Stimulated activated CD8-positive, alpha-beta memory T cell treated with anti-CD3 and anti-CD28 coated beads, Interleukin-12 subunit alpha, Interleukin-12 subunit beta, amount 100 ng/mL, for 24 hours (primary cell): ENCODE measurements around the gene KLHL29.

ENCODE experiments used
- DNase-seq: peaks from one replicate; pipeline ENCODE4 v3.0.0-alpha.2; 2020; ENCODE audit errors: extremely low read depth

The KLHL29 gene

DNA sequence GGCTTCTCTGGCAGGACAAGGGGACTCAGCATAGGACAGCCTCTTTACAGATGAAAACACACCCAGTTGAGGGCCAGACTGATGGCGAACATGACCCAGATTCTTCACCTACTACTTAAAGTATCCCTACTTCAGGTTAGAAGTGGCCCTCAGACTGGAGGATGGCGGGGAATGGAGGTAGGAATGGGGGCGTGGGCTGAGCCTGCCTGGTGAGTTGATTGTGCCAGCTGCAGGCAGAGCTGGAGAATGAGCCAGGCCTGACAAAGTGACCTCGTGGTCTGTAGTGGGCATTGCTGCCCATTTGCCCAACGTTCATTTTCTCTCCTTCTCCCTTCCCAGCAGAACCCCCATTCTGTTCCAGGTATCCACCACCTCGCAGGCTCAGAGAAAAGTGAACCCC, 186.1 kb downstream of the KLHL29 start:
- DNase-seq: no peak

DNA sequence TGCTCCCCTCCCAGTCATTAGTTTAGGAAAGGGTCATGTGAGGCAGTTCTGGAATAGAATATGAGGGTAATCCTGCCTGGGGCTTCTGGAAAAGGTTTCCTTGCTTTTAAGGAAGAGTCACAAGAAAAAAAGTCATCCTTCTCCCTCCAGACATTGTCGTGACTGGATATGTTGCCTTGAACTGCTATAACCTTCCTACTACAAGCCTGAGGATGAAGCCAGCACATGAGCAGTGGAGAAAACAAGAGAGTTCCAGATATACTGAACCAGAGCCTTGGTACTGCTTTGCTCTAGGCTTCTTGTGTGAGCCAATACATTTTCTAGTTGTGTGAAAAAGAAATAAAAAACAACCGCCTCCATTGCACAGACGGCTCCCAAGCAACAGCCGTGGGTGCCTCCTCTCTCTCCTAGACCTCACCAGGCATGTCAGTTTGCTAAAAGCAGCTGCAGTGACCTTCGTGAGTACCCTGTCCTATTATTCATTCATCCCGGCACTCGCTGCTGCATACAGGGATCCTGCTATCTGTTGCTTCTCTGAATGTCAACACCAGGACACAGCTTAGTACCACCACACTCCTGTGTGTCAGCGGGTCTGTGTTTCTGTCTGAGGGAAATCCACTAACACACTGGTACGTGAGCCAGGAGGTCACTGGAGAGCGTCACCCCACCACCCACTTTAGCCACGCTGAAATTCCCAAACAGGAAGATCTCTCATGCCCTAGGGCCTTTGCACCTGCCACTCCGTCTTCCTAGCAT, 186.7 kb downstream of the KLHL29 start:
- DNase-seq: no peak

DNA sequence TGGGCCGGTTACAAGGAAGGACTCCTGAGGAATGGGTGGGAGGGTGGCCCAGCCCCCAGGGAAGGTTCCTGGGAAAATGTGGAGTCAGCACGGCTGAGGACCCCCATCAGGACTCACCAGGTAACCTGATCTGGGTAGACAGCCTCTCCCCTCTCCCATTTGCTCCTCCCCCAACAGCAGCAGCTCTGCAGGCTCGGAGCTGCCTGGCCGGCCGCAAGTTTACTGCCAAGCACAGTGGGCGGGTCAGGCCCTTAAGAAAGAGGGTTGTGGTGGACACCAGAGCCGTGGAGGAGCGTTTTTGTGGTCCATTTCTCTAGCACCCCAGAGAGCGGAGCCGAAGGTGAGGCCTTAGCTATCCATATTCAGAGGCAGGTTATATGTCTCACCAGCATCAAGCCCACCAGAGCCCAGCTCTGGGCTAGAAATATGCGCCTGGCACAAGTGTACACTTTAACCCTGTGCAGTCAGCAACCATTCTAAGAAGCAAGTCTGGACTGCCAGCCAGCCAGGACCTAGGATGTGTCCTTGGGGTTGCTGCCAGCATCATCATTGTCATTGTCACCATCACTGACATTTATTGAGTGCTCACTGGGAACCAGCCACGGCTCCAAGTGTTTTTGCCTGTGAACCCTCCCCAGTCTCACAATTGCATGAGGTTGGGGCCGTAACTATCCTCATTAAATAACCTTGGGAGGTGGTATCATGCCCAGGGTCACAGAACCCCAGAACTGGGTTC, 190.1 kb downstream of the KLHL29 start:
- DNase-seq: no peak

DNA sequence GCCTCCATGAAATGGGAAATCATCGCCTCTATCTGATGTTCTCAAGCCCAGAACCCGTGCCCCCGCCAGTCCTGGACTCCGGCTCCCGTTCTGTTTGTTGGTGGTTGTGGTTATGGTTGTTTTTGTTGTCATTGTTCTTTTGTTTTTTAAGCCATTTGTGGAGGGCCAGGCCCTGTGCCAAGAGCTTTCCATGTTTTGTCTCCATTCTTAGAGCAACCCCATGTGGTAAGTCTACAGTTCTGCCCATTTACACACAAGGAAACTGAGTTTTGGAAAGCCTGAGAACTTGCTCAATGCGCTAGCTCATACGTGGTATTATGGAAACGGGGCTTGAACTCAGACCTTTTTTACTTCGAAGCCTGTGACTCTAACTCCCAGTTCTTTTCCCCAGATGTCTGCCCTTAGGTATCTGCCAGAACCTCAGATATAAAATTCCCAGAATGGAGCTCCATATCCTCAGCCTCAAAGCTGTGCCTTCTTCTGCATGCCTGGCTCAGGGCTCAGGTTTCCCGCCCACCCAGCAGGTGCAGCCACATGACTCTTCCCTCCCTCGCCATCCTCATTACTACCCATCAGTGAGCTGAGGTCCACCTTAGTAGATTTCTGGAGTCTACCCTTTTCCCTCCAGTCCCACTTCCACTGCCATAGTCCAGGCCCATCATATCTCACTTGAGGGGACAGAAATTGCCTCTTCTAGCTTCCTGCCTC, 194.1 kb downstream of the KLHL29 start:
- DNase-seq: no peak

DNA sequence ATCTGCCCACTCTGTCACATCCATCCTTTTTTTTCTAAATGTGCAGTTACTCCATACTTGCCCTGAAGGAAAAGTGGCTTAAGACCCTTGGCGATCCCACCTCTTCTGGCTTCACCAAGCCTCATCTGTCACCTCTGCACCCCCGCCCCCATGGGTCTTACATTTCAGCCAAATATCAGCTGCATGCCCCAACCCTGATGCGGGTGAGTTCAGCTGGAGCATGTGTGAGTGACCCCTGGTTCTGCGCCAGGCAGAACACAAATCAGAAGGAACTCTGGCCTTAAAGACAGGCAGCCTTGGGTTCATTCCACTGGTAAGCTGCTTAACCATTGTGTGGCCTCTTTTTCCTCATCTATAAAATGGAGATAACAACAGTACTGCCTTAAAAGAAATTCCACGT, 194.7 kb downstream of the KLHL29 start:
- DNase-seq: no peak

DNA sequence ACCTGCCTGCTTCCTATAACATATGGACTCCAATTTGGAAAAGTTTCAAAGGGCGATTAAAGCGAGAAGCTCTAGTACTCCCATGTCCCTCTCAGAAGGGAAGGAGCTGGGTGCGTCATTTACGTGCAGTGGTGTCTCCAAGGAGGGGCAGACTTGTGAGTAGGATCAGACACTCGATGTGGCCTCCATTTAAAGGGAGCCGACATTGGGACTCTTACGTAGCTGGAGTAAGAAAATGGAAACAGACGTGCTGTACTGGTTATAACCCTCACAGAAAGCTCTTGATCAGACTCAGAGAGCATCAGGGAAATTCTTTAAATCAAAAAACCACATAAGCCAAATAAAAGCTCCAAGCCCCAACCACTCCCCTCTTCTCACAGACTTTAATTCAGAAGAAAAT, 198.5 kb downstream of the KLHL29 start:
- DNase-seq: no peak

DNA sequence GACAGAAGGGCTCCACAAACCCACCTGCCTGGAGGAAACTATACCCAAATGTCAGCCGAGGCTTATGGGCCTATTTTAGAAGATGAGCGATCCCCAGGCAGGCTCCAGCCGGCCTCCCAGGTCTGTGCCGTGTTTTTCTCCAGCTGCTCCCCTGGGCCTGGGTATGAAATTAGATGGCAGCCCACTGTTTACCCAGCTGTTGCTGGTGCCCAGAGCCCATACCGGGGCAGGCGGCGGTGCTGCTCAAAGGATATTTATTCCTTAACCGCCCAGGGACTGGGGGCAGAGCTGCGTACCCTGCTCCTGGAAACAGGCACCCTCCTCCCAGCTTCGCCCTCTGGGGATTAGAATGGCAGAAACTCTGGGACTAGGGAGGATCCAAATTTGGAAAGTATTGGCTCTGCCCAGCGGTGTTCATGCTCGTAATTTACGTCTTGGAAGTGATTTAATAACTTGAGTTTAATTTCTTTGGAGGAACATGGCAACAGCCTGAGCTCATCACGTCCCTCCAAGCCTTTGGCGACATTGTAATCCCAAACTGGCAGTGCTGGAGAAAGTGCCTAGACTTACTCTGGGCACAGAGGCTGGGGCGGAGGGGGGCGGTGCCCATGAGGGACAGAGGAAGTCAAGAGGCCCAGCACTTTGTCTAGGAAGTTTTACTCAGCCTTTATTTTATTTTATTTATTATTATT, 199.2 kb downstream of the KLHL29 start:
- DNase-seq: no peak

DNA sequence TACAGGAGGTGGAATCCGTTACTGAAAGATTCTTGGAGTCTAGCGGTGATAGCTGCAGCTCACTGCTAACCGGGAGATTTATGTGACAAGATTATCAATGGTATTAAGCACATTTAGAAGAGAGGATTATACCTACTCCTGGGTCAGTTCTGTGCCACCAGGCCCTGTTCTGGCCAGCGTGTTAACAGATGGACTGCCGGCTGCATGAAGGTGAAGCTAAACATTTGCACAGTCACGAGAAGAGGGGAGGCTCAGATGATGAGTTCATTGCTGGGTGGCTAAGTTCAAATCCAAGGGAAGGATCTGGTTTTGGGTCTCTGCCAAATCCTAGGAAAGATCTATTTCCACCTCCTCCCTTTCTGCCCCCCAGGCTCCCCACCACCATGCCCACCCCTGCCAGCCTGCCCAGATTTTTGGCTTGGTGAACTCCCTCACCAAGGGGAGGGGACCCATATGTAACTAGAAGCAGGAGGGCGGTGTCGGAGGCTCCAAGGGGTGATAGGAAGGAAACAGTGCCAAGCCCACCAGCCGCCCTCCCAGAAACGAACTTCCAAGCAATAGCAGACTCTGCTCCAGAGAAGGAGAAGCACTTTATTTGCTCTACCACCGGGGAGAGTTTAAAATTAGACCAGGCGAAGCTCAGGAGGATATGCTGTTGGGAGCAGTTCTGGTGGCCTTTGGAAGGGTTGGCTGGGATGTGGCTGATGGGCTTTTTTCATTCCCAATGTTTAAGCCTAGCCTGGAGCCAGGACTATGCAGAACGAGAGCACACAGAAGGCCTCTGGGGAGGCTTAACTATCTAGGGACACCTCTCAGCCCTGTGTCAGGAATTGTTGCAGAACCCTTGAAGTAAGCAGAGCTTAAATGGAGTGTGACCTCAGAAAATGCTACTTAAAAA, 200.5 kb downstream of the KLHL29 start:
- DNase-seq: no peak

DNA sequence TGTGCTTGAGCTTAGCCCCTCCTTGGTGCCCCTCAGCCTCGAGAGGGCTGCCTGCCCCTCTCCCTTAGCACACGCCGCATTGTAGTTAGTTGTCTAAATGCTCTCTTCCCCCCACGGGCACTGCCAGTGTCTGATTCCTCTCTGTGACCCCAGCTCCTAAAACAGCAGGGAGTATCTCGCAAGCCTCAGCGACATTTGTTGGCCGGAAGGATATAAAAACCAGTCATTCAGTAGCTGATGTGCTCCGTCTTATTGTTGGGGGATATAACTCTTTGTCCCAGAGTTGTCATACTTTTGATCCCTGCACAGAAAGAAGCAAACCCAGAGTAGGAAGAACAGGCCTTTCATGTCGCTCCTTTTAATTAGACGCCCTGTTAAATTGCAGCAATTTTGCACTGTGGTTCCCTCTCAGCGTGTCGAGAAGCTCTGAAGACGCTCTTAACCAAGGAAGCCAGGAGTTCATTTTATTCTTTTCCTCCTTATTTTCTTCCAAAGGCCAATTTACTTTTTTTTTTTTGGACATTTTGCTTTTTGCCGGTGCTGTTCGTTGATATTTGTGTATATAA, 201.8 kb downstream of the KLHL29 start:
- DNase-seq: no peak

DNA sequence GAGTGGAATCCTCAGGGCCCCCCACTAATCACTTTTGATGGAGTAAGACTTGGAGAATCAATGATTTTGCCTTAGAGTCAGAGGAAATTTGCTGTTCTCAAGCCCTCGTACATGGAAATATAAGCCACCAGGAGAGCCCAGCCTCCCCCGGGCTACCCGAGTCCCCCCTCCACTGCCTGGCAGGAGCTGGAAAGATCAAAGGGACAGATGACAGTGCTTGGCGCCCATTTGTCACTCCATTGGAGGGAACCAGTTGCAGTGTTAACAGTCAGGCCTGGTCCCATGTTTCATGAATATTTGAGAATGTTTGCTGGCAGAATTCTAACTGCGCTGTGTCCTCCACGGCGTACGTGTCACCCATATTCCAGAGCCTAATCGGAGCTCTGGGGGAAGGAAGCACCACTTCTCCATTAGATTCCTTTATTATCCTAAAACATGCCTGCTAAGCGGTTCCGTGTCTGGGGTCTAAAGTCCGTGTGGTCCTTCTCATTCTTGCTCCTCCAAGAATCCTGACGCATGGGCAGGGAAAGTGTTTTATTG, 202.4 kb downstream of the KLHL29 start:
- no peak for DNase-seq

DNA sequence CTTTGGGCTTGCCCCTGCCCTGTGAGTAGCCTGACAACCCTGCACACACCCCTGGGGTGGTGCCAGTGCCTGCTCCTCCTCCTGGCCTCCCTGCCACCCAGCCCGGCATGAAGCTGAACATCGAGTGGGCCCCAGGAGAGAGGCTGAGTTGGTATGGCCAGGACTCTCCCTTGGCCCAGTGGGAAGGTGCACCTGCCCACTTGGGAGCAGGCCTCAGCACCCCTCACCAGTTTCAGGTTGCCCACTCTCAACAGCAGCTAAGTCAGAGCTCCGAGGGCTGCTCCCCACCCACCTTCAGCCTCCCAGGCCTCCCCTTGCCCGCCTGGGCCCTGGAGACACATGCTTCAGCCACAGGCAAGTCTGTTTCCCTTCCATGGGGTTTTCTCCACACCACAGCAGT, 203.1 kb downstream of the KLHL29 start:
- no peak for DNase-seq

DNA sequence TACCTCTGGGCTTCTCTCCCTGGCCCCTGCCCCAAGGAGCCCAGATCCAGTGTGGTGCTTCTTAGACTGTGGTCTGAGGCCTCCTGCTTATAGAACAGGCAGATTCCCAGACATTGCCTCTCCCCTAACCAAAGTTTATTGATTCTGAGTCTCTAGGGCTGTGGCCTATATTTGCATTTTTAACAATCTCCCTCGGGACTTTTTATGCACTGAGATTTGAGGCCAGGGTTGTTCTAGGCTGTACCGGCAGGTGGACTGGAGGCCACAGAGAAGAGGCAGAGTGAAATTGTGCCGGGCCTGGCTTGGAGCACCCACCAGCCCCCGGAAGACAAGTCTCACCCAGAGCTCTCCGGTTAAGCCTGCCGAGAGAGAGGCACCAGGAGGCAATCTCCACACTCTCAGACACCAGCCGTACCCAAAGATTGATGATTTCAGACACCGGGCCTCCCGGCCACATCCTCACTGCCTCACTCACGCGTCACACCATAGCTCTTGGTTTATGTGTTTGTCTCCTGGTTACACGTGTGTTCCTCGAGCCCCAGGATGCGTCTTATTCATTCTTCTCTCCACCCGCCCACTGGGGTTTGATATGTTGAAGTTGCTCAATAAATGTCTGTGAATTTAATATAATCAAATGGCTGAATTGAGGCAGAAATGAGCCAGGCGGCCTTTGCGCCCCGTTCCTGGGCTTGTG, 203.7 kb downstream of the KLHL29 start:
- no peak for DNase-seq

DNA sequence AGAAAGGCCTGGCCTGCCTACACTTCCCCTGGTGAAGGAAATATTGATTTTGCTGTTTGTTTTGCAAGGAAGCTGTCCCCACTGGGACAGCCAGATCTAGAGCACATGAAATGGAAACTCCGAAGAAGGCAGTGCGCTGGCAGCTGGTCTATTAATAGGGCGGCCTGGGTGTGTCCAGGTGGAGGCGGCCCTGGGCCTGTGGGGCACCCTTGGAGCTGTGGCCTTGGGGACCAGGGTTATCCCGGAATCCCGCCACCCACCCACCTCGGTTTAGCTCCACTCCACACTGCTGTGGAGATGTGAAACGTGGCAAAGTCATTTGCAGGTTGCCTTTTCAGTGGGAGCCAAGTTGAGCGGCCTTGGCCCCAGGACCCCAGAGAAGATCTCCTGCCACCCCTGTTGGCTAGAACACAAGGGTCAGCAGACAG, 204.3 kb downstream of the KLHL29 start:
- no peak for DNase-seq

DNA sequence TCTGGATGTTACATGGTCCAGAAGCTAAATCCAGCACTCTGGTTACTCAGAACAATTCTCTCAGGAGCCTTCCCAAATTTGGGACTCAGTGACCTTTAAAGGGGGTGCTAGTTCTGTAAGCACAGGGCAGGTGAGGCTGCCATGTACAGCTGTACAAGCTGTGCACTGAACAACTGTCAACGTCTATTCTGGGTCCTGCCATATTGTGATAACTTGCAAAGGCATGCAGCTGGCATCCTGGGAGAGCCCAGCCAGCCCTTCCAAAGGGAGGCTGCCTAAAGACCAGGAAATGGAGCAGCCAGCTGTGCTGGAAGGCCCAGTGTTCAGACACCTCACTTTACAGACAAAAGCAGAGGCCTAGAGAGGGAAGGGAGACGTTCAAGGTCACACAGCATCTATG, 204.8 kb downstream of the KLHL29 start:
- no peak for DNase-seq

DNA sequence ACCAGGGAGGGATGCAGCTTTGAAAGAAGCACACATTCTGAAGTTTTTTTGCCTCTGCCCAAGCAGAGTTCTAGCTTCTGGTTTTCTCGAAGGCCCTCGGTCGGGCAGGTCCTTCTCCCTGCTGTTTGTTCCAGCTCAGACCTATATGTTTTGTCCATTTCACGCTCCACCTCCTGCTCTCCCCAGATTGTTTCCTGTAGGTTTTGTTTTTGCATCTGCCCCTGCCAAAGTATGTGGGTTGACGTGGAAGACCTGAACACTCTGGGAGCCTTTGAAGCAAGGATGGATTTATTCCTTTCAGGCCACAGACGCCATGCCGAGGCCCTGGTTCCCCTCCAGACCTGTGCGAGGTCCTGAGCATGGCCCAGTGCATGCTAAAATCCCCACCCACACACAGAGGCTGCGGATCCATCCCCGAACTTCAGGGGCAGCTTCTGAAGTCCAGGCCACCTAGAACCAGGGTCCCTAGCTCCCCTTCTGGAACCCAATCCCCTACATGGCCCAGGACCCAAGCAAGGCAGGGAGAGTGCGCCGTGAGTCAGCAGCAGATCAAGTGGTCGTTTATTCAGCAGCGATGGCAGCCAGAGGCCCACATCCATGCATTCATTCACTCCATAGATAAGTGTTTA, 205.4 kb downstream of the KLHL29 start:
- DNase-seq: no peak

DNA sequence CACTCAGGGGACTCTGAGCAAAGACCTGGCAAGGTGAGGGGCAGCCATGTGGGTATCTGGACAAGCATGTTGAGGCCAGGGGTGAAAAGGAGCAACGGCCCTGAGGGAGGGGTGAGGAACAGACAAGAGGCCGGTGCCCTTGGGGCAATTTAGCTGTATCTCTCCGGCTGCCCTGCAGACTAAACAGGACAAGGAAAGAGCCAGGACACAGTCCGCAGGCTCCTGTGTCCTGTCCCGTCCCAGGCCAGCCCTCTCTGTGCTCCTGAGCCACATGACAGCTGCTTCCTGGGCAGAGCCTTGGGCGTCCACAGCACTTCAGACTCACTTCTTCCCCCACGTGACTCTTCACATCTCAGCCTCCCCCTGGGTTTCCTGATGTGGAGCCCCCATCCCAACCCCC, 206.1 kb downstream of the KLHL29 start:
- DNase-seq: no peak

DNA sequence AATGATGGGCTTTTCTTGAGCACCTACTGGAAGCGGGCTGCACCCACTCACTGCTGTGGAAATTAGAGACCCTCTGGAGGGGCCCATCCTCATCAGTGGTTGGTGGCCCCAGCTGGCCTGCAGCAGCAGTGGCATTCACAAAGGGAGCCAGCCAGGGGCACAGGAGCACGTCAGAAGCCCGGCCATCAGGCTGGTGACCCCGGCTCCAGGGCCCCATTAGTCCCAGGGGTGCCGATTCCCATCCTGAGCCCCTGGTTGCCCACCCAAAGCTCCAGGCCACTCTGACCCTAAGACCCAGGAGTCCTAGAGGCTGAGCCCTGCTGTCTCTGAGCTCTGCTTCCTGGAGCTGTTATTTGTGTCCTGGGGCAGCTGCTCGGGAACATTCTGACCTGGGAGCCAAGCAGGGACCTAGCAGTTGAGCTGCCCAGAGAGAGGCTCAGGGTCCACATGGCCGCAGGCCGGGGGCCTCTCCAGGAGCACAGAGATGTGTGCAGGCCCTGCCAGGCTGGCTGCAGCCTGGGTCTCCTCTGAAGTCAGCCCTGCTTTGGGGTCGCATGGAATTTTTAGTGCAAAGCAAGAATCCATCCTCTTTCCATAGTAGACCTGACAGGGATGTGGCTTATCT, 207.2 kb downstream of the KLHL29 start:
- no peak for DNase-seq

DNA sequence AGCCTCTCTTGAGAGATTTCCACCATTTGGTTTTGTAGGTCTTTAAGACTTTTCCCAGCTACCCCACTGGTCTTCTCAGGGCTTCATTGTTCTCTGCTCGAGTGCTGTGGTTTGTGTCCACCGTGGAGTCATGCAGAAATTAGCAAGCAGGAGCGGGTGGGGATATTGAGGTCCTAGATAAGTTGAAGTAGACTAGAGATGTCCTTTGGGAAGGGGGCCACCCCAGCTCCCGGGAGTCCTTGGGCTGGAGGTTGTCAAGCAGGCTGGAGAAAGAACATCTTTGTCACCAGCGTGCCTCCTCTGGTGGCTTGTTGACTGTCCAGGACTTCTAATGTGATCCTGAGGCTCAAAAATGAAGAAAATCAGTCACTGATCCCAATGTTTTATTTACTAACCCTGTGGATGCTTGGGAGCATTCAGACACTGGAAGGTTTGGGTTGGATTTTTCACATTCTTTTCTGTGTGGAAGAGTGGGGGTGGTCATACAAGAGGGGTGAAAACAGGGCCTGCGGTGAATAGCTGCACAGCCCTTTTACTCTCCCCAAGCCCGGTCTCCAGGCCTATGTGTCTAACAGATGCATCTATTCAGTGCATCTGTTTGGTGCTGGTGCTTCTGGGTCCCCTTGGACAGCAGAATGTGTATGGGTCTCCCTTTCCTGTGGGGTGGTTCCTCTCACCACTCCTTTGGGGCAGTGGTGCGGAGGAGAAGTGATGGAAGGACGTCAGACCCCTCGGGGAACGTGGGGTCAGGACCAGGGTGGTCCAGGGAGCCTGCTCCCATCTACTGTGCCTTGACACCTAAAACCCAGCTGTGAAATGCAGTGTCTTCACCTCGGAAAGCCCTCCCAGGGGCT, 208.1 kb downstream of the KLHL29 start:
- no peak for DNase-seq
